Mononuclear cell (primary cell): ENCODE data around the gene PHF5A. TPM values are rescaled to one million over a fixed set of nuclear protein-coding genes. Genes with fewer than 3 reads are reported as not detected.

Experiments used
- H3K27me3 ChIP-seq: 2 replicates; pipeline ENCODE4 v1.6.0; 2011; ENCODE audit warnings: low read length, control low read depth; ENCODE audit not compliant: insufficient read depth
- H3K4me1 ChIP-seq: 2 replicates; pipeline ENCODE4 v1.5.1; 2011; ENCODE audit warnings: mild to moderate bottlenecking, low read length, control low read depth; ENCODE audit not compliant: insufficient read depth
- H3K4me3 ChIP-seq: 2 replicates; pipeline ENCODE4 v1.5.1; 2011; ENCODE audit warnings: mild to moderate bottlenecking, low read length, moderate library complexity
- H3K9me3 ChIP-seq: 2 replicates; pipeline ENCODE4 v1.5.1; 2011; ENCODE audit warnings: low read depth, mild to moderate bottlenecking, control low read depth, low read length
- total RNA-seq: library from RNA; depleted of rRNA; stranded (reverse); fragments of >200 nt; gene quantifications from one replicate; pipeline ENCODE4 v1.2.3, GENCODE V29; 2012

PHF5A gene
- total RNA-seq, 1 donor = 55.4 TPM

GRCh38 chr22:41418717-41419116 is 49.8 kb downstream of the PHF5A start:
- Histone ChIP-seq H3K9me3 (no peaks in the 10 kb centered on the region), H3K4me3 (no peak overlapping the region), H3K27me3 (no peaks in the 10 kb centered on the region), H3K4me1 (peaks cover 18% of the 10 kb centered on the region)

- Histone ChIP-seq H3K4me3 (no peak overlapping the region), H3K4me1 (peaks cover 22% of the 10 kb centered on the region), H3K27me3 (no peaks in the 10 kb centered on the region), H3K9me3 (no peaks in the 10 kb centered on the region)
Observed at GRCh38 chr22:41417622-41418390, 50.7 kb downstream of the PHF5A start.

- Histone ChIP-seq H3K9me3 (no peaks in the 10 kb centered on the region), H3K4me1 (peaks cover 38% of the 10 kb centered on the region), H3K27me3 (no peaks in the 10 kb centered on the region), H3K4me3 (no peak overlapping the region)
Observed at GRCh38 chr22:41415554-41415953, 52.9 kb downstream of the PHF5A start.

GRCh38 chr22:41411021-41411851 is 57.3 kb downstream of the PHF5A start:
- H3K4me3 ChIP-seq = no peak overlapping the region
- no peaks in the 10 kb centered on the region for H3K27me3 ChIP-seq
- no peaks in the 10 kb centered on the region for H3K9me3 ChIP-seq
- peaks cover 38% of the 10 kb centered on the region for H3K4me1 ChIP-seq

GRCh38 chr22:41410311-41410751 is 58.2 kb downstream of the PHF5A start:
- no peaks in the 10 kb centered on the region for H3K9me3 ChIP-seq
- no peak overlapping the region for H3K4me3 ChIP-seq
- peaks cover 33% of the 10 kb centered on the region for H3K4me1 ChIP-seq
- no peaks in the 10 kb centered on the region for H3K27me3 ChIP-seq

Other genes starting within 250 kb of the PHF5A start
- gene CHADL, start 227.8 kb downstream of the PHF5A start, total RNA-seq = 1.5 TPM
- 48.6 TPM for gene RANGAP1, start 182.5 kb downstream of the PHF5A start, total RNA-seq
- gene ZC3H7B, start 167.2 kb downstream of the PHF5A start, total RNA-seq = 11.3 TPM
- 3.5 TPM for gene TEF, start 86.8 kb downstream of the PHF5A start, total RNA-seq
- gene TOB2, start 21.9 kb downstream of the PHF5A start, total RNA-seq = 7.2 TPM
- gene ACO2, start 425 bp upstream of the PHF5A start, total RNA-seq = 41.6 TPM
- 5.9 TPM for gene POLR3H, start 75.8 kb upstream of the PHF5A start, total RNA-seq
- gene CSDC2, start 92.3 kb upstream of the PHF5A start, total RNA-seq = not detected
- 7.1 TPM for gene PMM1, start 121.1 kb upstream of the PHF5A start, total RNA-seq
- gene DESI1, start 152.4 kb upstream of the PHF5A start, total RNA-seq = 12.8 TPM
- gene XRCC6, start 152.6 kb upstream of the PHF5A start, total RNA-seq = 210 TPM
- gene SNU13, start 220.2 kb upstream of the PHF5A start, total RNA-seq = 66.3 TPM
- gene MEI1, start 230.8 kb upstream of the PHF5A start, total RNA-seq = 63.5 TPM